T-helper 1 cell treated with Interleukin-12 subunit alpha and Interleukin-12 subunit beta and Interleukin-4 antibody, amounts not matched to agents 30 ng/mL and 1 ng/mL, for 36 hours (primary cell): ENCODE results near the gene TBC1D4. TPM values are rescaled to one million over a fixed set of nuclear protein-coding genes. Genes with fewer than 3 reads are reported as not detected.
"Not testable (repeated sequence)": the region's sequence is repeated elsewhere in the genome, so short reads cannot be mapped to it uniquely, and the experiment has no call there.

Source experiments
- intact Hi-C: fragments of 100-400 bp; cut with micrococcal nuclease; formaldehyde crosslinking; loops from one replicate; pipeline ENCODE4 v1.15.1; 2024
- total RNA-seq: library from RNA; stranded (reverse); gene quantifications from 2 replicates; pipeline ENCODE4 v1.2.3, GENCODE V29; 2022

Gene TBC1D4
- total RNA-seq, 1 donor from 2014 or later = 11.9 TPM

DNA sequence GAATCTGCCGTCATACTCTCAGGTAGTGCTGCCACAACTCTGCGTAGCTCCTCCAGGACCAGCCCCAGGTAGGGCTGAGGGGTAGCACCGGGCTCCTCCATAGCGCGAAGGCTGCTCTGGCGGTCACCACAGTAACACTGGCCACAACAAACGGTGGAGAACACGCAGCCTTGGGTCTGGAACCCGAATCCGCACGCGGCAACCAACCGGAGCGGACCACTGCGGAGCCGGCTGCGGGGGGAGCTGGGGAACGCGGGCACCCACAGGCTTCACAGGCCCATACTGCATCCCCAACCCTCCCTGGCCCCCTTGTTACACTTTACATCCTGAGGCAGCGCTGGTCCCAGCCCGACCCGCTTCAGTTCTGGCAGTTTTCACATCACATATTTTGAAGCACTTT, 241.7 kb downstream of the TBC1D4 start:
- intact Hi-C loops = not testable (repeated sequence)

DNA sequence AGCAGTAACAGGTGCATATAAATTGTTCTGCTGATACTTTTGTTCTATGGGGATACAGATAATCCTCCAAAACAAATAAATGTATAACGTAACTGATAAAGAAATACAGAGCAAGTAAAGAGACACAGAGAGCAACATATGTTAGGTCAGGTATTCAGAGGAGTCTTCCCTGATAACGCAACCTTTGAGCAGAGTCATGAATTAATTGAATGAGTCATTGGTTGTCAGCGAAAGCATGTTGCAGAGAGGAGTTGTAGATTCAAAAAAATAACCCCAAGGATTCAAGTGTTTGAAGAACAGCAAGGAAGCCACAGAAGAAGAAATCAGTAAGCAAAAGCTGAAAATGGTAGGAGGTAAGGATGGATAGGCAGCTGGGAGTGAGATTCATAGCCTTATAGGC, 245.2 kb downstream of the TBC1D4 start:
- intact Hi-C loops = no loop called here

Other genes with a start within 250 kb of the TBC1D4 start
- gene COMMD6, start 55.7 kb upstream of the TBC1D4 start, total RNA-seq = 112 and 124 TPM in 2 replicates
- 32.7 and 39.1 TPM in 2 replicates for gene UCHL3, start 67.6 kb upstream of the TBC1D4 start, total RNA-seq
- gene LMO7, start 154.2 kb upstream of the TBC1D4 start, total RNA-seq = 9.9 and 15.2 TPM in 2 replicates